ENCODE results near the gene PIKFYVE. TPM values are rescaled to one million over a fixed set of nuclear protein-coding genes. Genes with fewer than 3 reads are reported as not detected.
"Not testable (repeated sequence)": the region's sequence is repeated elsewhere in the genome, so short reads cannot be mapped to it uniquely, and the experiment has no call there.

PIKFYVE gene
- polyA plus RNA-seq (ENCODE audit: insufficient read length), result 17.4 TPM

- peak; percentile 93 for DNase-seq (ENCODE audit: low read depth)
These were observed at the start of gene PIKFYVE for GRCh38 chr2:208265801-208266552. Gene PIKFYVE, plus strand, starts transcription at chr2:208266255. Its CDS starts 5,265 bp downstream, at chr2:208271520.

GRCh38 chr2:208221873-208222272 lies 44.2 kb upstream of the PIKFYVE start:
- not testable (repeated sequence) for DNase-seq (ENCODE audit: low read depth)

- no peak for DNase-seq (ENCODE audit: low read depth)
These were observed 43.7 kb upstream of the PIKFYVE start for GRCh38 chr2:208222351-208222750.

GRCh38 chr2:208224802-208225201 lies 41.3 kb upstream of the PIKFYVE start:
- DNase-seq (ENCODE audit: low read depth), result no peak

GRCh38 chr2:208227581-208228232 lies 38.3 kb upstream of the PIKFYVE start:
- no peak for DNase-seq (ENCODE audit: low read depth)

GRCh38 chr2:208228476-208228875 lies 37.6 kb upstream of the PIKFYVE start:
- DNase-seq (ENCODE audit: low read depth), result no peak

GRCh38 chr2:208234786-208235185 lies 31.3 kb upstream of the PIKFYVE start:
- DNase-seq (ENCODE audit: low read depth), result no peak

- DNase-seq (ENCODE audit: low read depth), result no peak
These were observed 30.2 kb upstream of the PIKFYVE start for GRCh38 chr2:208235860-208236259.

- DNase-seq (ENCODE audit: low read depth), result no peak
These were observed 26.1 kb upstream of the PIKFYVE start for GRCh38 chr2:208239770-208240493.

- DNase-seq (ENCODE audit: low read depth), result no peak
These were observed 25.3 kb upstream of the PIKFYVE start for GRCh38 chr2:208240619-208241209.

- DNase-seq (ENCODE audit: low read depth), result no peak
These were observed 21.6 kb upstream of the PIKFYVE start for GRCh38 chr2:208244422-208244821.

GRCh38 chr2:208245746-208246145 lies 20.3 kb upstream of the PIKFYVE start:
- no peak for DNase-seq (ENCODE audit: low read depth)

GRCh38 chr2:208248601-208249000 lies 17.5 kb upstream of the PIKFYVE start:
- no peak for DNase-seq (ENCODE audit: low read depth)

- DNase-seq (ENCODE audit: low read depth), result no peak
These were observed 16.8 kb upstream of the PIKFYVE start for GRCh38 chr2:208249296-208249695.

GRCh38 chr2:208250388-208250787 lies 15.7 kb upstream of the PIKFYVE start:
- no peak for DNase-seq (ENCODE audit: low read depth)

GRCh38 chr2:208251098-208251497 lies 15.0 kb upstream of the PIKFYVE start:
- DNase-seq (ENCODE audit: low read depth), result no peak

GRCh38 chr2:208252716-208253492 lies 13.2 kb upstream of the PIKFYVE start:
- DNase-seq (ENCODE audit: low read depth), result no peak

GRCh38 chr2:208253600-208254117 lies 12.4 kb upstream of the PIKFYVE start:
- no peak for DNase-seq (ENCODE audit: low read depth)

GRCh38 chr2:208254118-208254870 lies 11.8 kb upstream of the PIKFYVE start:
- DNase-seq (ENCODE audit: low read depth), result no peak

- DNase-seq (ENCODE audit: low read depth), result peak; percentile 49
These were observed 11.0 kb upstream of the PIKFYVE start, which contains the start of gene IDH1 for GRCh38 chr2:208254871-208255556. Gene IDH1, minus strand, starts transcription at chr2:208255071. Its CDS starts 3,520 bp downstream, at chr2:208251551.
